K562 (cell line): ENCODE results near the gene EIF3J. TPM values are rescaled to one million over a fixed set of nuclear protein-coding genes. Genes with fewer than 3 reads are reported as not detected.

Source experiments
- EGR1 ChIP-seq: fragments of 450-650 bp; conservative IDR thresholded peaks from 2 replicates; pipeline ENCODE4 v1.6.1; 2017; ENCODE audit warnings: mild to moderate bottlenecking
- IRF2 ChIP-seq: sonication (generic); formaldehyde crosslinking; IDR thresholded peaks from 2 replicates; pipeline ENCODE4 v1.8.1; 2022; ENCODE audit warnings: mild to moderate bottlenecking, missing genetic modification reagents
- JUNB ChIP-seq: fragments of 450-650 bp; formaldehyde crosslinking; conservative IDR thresholded peaks from 2 replicates; pipeline ENCODE4 v1.4.0; 2020; ENCODE audit warnings: mild to moderate bottlenecking
- L3MBTL2 ChIP-seq: fragments of 450-650 bp; IDR thresholded peaks from 2 replicates; pipeline ENCODE4 v1.6.1; 2016; ENCODE audit warnings: mild to moderate bottlenecking, moderate library complexity
- NEUROD1 ChIP-seq: fragments of 150-350 bp; IDR thresholded peaks from 2 replicates; pipeline ENCODE4 v1.6.1; 2014; ENCODE audit warnings: borderline replicate concordance, low read length, low read depth; ENCODE audit not compliant: partially characterized antibody
- POLR2A ChIP-seq: fragments of 450-650 bp; conservative IDR thresholded peaks from 2 replicates; pipeline ENCODE4 v1.6.1; 2016
- RFX1 ChIP-seq: fragments of 450-650 bp; IDR thresholded peaks from 2 replicates; pipeline ENCODE4 v1.6.1; 2016; ENCODE audit warnings: mild to moderate bottlenecking, moderate library complexity
- SMAD2 ChIP-seq: fragments of 150-350 bp; IDR thresholded peaks from 2 replicates; pipeline ENCODE4 v1.6.1; 2014; ENCODE audit warnings: low read depth, mild to moderate bottlenecking, low read length
- SMARCA4 ChIP-seq: fragments of 450-650 bp; IDR thresholded peaks from 2 replicates; pipeline ENCODE4 v1.6.1; 2016
- TBL1XR1 ChIP-seq, 2 experiments: IDR thresholded peaks; 2 replicates each; pipeline ENCODE4 v1.6.1; 2012; ENCODE audit warnings: improper control_type of control experiment in 2 of 2, low read length in 2 of 2, mild to moderate bottlenecking in 1 of 2
- U2AF1 ChIP-seq: fragments of 200-400 bp; formaldehyde crosslinking; optimal IDR thresholded peaks from 2 replicates; pipeline ENCODE3; 2017; ENCODE audit warnings: mild to moderate bottlenecking, low read depth, low read length, moderate library complexity
- ZNF224 ChIP-seq: sonication (generic); formaldehyde crosslinking; IDR thresholded peaks from 2 replicates; pipeline ENCODE4 v1.8.0; 2022; ENCODE audit warnings: mild to moderate bottlenecking, missing genetic modification reagents
- polyA plus RNA-seq, 8 experiments: library from polyadenylated mRNA; depleted of rRNA in 4 of 8; stranded (reverse) in 5 of 8; unstranded in 3 of 8; fragments of >200 nt; fragmentation: Nextera tagmentation in 2 of 8; fragmentation: Illumina TruSeq in 1 of 8; extraction: Ambion mirVana in 2 of 8; extraction: Trizol in 1 of 8; gene quantifications; 2 replicates each; pipeline versions ENCODE4 v1.2.1 to v1.2.3, GENCODE V29; 2011 to 2014; ENCODE audit warnings: inconsistent platforms in 1 of 8, missing spikeins in 1 of 8
- total RNA-seq, 7 experiments: library from RNA; depleted of rRNA in 6 of 7; stranded (reverse); fragments of >200 nt in 6 of 7; fragmentation: Illumina TruSeq in 2 of 7; extraction: Trizol in 2 of 7; gene quantifications; 2 replicates each; pipeline versions ENCODE4 v1.2.1 to v1.2.3, GENCODE V29; 2011 to 2021; ENCODE audit warnings: low replicate concordance in 1 of 7
- TF ChIP-seq, protein P1 (sequence below): fragments of 450-650 bp; IDR thresholded peaks from 2 replicates; pipeline ENCODE4 v1.6.1; 2016; ENCODE audit warnings: mild to moderate bottlenecking, moderate library complexity
- TF ChIP-seq, protein P2 (sequence below): sonication (generic); formaldehyde crosslinking; IDR thresholded peaks from 2 replicates; pipeline ENCODE4 v1.8.1; 2022; ENCODE audit warnings: missing genetic modification reagents
- TF ChIP-seq, protein P3 (sequence below), 2 experiments: fragments of 250-450 bp in 1 of 2; fragments of 450-650 bp in 1 of 2; sonication (Bioruptor Pico) in 1 of 2; IDR thresholded peaks; 2 replicates each; pipeline versions ENCODE4 v1.6.1 to v1.8.0; 2016 to 2021; ENCODE audit warnings: mild to moderate bottlenecking in 2 of 2, moderate library complexity in 2 of 2, missing compliant biosample characterization in 1 of 2, missing genetic modification characterization in 1 of 2

Gene EIF3J
- total and polyA plus RNA-seq, 9 of the 15 experiments (the other 6 are each of a cell fraction or from before 2014, with no cell fraction given), result 44.2 to 217 (median 151) TPM

DNA sequence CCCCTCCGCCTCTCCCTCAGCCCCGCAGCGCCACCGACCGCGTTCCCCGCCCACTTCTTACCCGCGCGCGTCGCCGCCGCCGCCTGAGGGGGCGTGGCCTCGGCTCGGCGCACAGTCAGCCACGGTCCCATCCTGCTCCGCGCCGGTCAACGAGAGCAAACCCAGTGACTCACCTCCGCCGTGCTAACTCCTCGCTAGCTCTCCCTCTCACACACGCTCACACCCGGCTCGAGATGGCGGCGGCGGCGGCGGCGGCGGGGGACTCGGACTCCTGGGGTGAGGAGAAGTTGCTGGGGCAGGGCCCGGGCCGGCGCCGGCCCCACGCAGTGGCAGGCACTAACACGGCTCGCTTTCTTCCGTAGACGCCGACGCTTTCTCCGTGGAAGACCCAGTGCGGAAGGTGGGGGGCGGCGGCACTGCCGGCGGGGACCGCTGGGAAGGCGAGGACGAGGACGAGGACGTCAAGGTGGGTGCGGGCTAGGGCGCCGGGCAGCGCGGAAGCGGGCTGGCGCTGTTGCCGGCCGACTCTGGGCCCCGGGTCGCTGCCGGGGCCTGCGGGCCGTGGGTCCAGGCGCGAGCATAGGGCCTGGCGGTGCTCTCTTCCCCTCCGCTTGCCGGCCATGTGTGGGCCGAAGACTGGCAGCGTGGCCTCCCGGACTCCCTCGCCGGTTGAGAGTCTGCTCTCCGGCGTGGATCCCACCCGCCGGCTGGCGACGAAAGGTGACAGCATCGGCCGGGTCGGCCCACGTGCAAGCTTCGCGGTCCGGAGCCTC is at the start of gene EIF3J (continued):
- TF ChIP-seq, protein P1, sequence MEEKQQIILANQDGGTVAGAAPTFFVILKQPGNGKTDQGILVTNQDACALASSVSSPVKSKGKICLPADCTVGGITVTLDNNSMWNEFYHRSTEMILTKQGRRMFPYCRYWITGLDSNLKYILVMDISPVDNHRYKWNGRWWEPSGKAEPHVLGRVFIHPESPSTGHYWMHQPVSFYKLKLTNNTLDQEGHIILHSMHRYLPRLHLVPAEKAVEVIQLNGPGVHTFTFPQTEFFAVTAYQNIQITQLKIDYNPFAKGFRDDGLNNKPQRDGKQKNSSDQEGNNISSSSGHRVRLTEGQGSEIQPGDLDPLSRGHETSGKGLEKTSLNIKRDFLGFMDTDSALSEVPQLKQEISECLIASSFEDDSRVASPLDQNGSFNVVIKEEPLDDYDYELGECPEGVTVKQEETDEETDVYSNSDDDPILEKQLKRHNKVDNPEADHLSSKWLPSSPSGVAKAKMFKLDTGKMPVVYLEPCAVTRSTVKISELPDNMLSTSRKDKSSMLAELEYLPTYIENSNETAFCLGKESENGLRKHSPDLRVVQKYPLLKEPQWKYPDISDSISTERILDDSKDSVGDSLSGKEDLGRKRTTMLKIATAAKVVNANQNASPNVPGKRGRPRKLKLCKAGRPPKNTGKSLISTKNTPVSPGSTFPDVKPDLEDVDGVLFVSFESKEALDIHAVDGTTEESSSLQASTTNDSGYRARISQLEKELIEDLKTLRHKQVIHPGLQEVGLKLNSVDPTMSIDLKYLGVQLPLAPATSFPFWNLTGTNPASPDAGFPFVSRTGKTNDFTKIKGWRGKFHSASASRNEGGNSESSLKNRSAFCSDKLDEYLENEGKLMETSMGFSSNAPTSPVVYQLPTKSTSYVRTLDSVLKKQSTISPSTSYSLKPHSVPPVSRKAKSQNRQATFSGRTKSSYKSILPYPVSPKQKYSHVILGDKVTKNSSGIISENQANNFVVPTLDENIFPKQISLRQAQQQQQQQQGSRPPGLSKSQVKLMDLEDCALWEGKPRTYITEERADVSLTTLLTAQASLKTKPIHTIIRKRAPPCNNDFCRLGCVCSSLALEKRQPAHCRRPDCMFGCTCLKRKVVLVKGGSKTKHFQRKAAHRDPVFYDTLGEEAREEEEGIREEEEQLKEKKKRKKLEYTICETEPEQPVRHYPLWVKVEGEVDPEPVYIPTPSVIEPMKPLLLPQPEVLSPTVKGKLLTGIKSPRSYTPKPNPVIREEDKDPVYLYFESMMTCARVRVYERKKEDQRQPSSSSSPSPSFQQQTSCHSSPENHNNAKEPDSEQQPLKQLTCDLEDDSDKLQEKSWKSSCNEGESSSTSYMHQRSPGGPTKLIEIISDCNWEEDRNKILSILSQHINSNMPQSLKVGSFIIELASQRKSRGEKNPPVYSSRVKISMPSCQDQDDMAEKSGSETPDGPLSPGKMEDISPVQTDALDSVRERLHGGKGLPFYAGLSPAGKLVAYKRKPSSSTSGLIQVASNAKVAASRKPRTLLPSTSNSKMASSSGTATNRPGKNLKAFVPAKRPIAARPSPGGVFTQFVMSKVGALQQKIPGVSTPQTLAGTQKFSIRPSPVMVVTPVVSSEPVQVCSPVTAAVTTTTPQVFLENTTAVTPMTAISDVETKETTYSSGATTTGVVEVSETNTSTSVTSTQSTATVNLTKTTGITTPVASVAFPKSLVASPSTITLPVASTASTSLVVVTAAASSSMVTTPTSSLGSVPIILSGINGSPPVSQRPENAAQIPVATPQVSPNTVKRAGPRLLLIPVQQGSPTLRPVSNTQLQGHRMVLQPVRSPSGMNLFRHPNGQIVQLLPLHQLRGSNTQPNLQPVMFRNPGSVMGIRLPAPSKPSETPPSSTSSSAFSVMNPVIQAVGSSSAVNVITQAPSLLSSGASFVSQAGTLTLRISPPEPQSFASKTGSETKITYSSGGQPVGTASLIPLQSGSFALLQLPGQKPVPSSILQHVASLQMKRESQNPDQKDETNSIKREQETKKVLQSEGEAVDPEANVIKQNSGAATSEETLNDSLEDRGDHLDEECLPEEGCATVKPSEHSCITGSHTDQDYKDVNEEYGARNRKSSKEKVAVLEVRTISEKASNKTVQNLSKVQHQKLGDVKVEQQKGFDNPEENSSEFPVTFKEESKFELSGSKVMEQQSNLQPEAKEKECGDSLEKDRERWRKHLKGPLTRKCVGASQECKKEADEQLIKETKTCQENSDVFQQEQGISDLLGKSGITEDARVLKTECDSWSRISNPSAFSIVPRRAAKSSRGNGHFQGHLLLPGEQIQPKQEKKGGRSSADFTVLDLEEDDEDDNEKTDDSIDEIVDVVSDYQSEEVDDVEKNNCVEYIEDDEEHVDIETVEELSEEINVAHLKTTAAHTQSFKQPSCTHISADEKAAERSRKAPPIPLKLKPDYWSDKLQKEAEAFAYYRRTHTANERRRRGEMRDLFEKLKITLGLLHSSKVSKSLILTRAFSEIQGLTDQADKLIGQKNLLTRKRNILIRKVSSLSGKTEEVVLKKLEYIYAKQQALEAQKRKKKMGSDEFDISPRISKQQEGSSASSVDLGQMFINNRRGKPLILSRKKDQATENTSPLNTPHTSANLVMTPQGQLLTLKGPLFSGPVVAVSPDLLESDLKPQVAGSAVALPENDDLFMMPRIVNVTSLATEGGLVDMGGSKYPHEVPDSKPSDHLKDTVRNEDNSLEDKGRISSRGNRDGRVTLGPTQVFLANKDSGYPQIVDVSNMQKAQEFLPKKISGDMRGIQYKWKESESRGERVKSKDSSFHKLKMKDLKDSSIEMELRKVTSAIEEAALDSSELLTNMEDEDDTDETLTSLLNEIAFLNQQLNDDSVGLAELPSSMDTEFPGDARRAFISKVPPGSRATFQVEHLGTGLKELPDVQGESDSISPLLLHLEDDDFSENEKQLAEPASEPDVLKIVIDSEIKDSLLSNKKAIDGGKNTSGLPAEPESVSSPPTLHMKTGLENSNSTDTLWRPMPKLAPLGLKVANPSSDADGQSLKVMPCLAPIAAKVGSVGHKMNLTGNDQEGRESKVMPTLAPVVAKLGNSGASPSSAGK, result peak; percentile 96
- TF ChIP-seq JUNB (CRISPR knock-in tag) (0 out of 2 replicates have a peak, but pooled peaks have one; percentile 16), TBL1XR1 (IDR thresholded peaks at IDR 0.05; ENCODE audit: low read length in 2 of 2) (no peak; a peak in 1 of 4 replicates), U2AF1 (peak; percentile 99), ZNF224 (CRISPR knock-in tag) (no peak; the same call in 1 of the 2 replicates), EGR1 (peak; percentile 77), IRF2 (peak; percentile 86), SMARCA4 (no peak), POLR2A (peak; percentile 97), SMAD2 (no peak), RFX1 (no peak), L3MBTL2 (peak; percentile 95), NEUROD1 (peak; percentile 13)
- TF ChIP-seq, protein P2, sequence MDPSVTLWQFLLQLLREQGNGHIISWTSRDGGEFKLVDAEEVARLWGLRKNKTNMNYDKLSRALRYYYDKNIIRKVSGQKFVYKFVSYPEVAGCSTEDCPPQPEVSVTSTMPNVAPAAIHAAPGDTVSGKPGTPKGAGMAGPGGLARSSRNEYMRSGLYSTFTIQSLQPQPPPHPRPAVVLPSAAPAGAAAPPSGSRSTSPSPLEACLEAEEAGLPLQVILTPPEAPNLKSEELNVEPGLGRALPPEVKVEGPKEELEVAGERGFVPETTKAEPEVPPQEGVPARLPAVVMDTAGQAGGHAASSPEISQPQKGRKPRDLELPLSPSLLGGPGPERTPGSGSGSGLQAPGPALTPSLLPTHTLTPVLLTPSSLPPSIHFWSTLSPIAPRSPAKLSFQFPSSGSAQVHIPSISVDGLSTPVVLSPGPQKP (CRISPR knock-in tag), result peak; percentile 84; the same call in 1 of the 2 replicates
- TF ChIP-seq, protein P3, sequence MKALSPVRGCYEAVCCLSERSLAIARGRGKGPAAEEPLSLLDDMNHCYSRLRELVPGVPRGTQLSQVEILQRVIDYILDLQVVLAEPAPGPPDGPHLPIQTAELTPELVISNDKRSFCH (CRISPR knock-in tag; IDR thresholded peaks at IDR 0.05), result no peak
- TF ChIP-seq, protein P3 (tag; IDR thresholded peaks at IDR 0.05), result peak; percentile 75
